NCI-H82 (cell line): Measurements from ENCODE around the gene IL17RE.
A peak's percentile ranks its signal among the peaks of the same experiment; 100 is the strongest.
"Not testable (repeated sequence)": the region's sequence is repeated elsewhere in the genome, so short reads cannot be mapped to it uniquely, and the experiment has no call there.

ENCODE experiments used
- DNase-seq: peaks from one replicate; lab custom pipeline; 2025; lab: John Stamatoyannopoulos, UW

IL17RE gene, protein sequence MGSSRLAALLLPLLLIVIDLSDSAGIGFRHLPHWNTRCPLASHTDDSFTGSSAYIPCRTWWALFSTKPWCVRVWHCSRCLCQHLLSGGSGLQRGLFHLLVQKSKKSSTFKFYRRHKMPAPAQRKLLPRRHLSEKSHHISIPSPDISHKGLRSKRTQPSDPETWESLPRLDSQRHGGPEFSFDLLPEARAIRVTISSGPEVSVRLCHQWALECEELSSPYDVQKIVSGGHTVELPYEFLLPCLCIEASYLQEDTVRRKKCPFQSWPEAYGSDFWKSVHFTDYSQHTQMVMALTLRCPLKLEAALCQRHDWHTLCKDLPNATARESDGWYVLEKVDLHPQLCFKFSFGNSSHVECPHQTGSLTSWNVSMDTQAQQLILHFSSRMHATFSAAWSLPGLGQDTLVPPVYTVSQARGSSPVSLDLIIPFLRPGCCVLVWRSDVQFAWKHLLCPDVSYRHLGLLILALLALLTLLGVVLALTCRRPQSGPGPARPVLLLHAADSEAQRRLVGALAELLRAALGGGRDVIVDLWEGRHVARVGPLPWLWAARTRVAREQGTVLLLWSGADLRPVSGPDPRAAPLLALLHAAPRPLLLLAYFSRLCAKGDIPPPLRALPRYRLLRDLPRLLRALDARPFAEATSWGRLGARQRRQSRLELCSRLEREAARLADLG

DNA sequence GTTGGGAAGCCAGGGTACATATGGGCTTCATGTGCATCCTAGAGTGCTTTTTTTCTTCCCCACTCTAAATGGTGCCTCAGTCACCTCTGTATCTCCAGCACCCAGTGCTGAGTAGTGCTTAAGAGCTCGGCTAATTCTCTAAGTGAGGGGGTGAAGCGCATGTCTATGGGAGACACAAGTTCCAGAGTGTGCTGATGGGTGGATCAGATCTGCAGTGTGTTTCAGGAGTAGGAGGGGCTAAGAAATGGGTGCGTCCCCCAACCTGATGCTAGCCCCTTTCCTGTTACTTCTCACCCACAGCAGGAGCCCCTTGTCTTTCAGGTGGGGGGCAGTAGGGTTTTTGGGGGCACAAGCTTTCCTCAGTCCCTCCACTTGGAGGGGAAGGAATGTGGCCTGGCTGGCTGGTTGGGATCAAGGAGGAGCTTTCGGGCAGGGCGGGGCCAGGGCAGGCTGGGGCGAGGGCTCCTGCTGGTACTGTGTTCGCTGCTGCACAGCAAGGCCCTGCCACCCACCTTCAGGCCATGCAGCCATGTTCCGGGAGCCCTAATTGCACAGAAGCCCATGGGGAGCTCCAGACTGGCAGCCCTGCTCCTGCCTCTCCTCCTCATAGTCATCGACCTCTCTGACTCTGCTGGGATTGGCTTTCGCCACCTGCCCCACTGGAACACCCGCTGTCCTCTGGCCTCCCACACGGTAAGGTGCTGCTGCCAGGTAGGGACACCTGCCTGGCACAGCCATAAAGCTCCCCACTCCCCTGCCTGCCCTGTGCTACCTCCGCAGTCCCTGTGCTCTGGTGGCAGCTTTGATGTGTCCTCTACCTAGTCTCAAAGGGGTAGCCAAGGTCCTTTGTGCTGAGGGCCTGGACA is at the start of gene IL17RE:
Gene IL17RE (plus strand): TSS at position 477 of the 866 bp plus-strand sequence. CDS start 85 bp downstream, at position 562.
- DNase-seq = no peak

DNA sequence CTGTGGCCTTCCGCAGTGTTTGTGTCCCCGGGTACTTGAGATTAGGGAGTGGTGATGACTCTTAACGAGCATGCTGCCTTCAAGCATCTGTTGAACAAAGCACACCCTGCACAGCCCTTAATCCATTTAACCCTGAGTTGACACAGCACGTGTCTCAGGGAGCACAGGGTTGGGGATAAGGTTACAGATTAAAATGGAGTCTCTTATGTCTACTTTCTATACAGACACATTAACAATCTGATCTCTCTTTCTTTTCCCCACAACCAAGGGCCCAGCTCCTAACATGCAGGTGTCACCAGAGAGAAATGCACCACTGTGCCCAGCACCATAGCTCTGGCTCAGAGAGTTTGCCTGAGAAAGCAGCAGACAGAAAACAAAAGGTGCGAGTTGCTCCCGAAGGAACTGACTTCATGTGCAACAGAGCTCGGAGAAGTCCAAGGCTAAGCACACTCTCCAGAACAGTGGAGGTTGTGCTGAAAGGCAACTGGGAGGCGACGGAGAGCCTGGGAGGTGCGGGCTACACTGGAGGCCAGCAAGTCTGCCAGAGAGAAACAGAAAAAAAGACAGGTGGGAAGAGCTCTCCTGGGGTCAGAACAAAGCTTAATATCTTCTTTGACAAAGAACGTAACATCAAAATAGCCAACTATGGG is 48.2 kb upstream of the IL17RE start:
- DNase-seq = peak; percentile 88

DNA sequence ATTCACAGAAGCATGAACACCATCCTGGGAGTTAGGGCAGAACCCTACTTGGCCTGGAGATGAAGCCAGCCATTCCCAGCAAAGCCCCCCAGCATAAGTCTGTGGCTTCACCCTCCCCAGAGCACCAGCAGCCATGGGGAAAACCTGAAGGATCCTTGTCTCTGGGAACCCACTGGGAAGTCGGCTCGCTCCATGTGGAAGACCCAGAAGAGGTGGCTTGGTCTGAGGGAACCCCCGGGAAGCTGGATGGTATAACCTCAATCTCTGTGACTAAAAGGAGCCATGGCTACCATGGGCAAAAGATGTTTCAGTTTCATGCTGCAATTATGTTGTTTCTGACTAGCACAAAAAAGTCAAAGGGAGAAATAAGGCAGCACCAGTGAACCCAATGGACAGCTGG is 47.1 kb upstream of the IL17RE start:
- DNase-seq = no peak

DNA sequence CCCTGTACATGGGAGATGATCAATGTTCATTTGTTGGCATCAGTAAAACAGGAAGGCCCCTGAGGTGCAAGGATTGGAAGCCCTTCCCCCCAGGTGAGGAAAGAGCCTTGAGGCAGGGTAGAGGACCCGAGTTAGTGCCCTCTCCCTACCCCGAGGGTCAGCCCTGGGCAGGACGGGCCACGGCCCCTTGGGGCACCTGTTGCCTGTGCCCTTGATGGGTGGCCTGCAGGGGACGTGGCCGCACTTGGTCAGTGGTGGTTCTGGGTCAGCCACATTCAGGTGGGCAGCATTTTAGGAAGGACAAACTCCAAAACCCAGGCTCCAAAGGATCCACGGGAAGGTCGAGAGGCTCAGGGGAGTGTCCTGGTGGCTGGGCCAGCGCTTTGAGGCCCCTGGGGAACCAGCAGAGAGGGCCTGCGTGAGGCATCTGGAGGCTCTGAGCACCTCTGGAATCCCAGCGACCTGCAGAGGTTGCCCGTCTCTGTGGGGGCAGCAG is 43.1 kb upstream of the IL17RE start:
- DNase-seq = no peak

DNA sequence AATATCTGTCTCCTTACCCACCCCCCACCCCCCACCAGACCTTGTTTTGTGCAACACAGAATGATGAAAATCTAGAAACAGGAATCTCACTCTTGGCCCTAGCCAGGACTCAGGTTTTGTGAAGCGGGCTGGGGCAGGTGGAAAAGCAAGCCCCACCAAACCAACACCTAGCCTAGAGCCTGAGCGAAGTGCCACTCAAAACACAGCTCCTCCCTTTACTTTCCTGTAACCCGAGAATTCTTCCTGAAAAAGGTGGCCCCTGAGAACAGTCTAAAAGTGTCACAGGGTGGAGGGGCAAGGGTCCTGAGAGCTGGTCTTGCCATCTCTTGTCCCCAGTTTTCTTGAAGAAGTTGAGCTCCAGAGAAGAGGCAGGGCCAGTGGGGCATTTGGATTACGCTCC is 41.4 kb upstream of the IL17RE start:
- no peak for DNase-seq

DNA sequence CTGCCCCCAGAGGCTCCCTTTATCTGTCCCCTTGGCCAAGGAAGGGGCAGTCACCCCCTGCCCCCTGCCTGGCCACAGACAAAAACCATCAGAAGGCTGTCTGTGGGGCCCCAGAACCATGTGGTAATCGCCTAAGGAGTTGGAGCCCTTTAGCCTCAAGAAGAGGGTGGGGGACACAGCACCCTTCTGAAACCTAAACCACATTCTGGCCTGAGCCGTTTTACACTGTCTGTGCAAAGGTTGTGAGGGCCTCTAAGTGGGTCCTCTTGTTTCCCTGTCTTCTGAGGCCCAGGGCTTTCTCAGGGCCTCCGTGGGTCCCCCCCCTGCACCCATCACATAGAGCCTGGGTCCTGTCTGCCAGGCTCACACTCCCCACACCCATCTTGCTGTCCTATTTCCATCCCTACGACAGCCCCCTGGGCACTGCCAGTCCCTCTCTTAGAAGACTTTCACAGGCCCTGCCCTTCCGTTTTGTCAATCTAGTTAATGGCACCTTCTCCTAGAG is 41.0 kb upstream of the IL17RE start:
- no peak for DNase-seq

DNA sequence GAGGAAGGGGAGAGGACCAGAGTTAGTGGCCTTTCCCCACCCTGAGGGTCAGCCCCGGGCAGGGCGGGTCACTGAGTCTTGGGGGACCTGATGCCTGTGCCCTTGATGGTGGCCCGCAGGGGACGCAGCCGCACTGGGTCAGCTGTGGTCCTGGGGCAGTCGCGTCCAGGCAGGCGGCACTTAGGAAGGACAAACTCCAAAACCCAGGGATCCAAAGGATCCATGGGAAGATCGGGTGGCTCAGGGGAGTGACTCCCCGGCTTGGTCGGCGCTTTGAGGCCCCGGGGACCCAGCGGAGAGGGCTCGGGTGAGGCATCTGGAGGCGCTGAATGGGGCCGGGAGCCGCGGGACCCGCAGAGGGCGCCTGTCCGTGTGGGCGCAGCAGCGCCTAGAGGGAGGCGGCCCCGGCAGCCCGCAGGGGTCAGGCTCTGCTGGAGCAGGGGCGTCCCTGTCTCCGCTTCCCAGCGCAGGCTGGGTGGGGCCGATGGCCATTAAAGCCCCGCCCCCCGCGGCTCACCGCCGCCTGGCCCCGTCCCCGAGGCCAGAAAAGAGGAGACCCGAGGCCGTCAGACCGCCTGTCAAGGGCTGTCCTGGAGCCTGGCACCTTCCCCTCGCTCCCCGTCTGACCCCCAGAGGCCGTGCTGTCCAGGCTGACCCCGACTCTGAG is 40.1 kb upstream of the IL17RE start:
- DNase-seq = no peak

DNA sequence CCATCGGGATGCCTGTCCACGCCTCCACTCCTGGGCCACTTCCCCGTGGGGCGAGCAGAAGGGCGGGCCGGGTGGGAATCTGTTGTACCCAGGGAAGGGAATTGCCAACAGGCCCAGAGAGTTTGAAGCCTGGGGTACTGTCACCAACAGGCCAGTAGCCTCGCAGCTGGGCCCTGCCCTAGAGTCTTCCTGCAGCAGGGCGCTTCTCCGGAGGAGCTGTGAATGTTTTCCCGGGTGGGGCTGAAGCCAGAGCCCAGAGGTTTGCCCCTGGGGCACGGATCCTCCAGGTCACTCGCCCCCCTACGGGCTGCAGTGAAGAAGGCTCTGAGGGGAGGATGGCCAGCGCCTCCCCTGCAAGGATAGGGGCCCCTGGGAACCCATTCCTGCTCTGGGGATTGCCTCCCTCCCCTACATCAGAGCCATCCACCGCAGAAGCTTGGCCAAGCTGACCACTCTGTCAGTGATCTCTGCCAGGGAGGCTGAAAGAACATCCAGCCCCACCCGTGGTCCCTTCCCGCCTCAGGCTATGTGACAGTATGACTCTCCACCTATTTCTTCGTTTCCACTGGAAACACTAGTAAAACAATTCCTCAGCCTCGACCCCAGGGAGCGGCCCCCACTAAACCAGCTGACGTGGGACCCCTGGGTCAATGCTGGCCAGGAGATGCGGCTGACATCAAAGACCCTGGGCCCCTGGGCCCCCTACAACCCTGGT is 39.4 kb upstream of the IL17RE start:
- no peak for DNase-seq

DNA sequence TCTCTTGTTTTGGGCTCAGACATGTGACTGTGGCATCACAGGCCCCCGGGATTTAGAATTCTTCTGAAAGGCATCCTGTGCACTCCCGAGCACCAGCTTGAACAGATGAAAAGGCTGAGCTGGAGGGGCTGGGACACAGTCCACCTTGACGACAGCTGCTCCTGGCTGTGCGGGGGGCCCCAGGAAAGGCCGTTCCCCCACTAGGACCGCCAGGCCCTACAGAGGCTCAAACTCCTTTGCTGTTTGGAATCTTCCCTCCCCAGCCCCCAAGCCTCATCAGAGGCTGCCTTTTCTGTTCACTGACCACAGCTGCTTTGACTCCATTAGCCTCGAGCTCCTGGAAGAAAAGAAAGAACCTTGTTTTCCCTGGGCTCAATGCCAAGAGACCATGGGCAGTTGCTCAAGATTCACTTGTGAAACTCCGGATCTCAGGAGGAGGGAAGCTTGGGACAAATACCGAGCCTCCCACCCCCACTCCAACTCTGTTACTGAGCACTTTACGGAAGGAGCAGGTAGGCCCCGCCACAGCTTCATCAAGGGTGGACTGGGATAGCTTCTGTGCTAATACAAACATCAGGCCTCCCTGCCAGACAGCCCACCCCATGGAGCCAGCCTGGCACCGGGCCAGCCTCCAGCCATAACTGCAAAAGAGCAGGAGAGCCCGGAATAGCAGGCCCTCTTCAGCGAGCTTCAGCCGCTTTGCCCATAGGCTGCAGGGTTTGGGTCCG is 38.3 kb upstream of the IL17RE start:
- peak; percentile 50 for DNase-seq

DNA sequence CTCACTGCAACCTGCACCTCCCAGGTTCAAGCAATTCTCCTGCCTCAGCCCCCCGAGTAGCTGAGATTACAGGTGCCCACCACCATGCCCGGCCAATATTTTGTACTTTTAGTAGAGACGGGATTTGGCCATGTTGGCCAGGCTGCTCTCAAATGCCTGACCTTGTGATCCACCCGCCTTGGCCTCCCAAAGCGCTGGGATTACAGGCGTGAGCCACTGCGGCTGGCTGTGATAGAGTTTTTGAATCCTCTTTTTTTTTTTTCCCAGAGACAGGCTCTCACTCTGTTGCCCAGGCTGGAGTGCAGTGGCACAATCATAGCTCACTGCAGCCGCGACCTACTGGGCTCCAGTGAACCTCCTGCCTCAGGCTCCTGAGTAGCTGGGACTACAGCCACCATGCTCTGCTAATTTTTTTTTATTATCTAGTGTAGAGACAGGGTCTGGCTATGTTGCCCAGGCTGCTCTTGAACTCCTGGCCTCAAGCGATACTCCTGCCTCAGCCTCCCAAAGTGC is 37.5 kb upstream of the IL17RE start:
- not testable (repeated sequence) for DNase-seq

DNA sequence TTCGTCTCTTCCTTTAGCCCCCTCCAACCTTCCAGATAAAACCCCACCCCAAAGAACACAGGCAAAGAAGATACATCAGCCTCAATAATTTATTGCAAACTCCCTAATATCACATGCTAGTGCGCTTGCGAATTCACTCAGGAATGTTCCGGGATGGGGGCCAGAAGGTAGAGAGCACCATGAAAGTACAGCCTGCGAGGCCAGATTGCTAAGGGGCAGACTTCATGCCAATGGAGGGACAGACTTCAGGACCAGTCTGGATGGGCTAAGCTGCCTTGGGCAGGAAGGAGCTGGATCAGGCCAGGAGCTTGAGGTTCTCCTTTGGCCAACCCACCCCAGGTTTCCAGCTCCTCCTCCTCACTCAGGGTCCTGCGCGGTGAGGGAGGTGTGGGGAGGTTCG is 36.0 kb upstream of the IL17RE start:
- DNase-seq = no peak

DNA sequence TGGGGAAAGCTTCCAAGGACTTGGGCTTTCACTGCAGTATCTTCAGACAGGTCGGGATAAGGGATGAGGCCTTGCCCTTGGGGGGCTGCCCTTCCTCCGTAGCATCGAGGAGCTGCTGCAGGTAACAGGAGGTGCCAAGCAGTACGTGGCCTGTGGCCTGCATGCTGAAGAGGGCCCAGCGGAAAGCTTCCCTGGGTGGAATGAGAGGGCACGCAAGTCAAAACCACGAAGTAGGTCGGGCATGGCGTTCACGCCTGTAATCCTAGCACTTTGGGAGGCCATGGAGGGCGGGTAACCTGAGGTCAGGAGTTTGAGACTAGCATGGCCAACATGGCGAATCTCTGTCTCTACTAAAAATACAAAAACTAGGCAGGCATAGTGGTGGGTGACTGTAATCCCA is 35.5 kb upstream of the IL17RE start:
- DNase-seq = no peak

DNA sequence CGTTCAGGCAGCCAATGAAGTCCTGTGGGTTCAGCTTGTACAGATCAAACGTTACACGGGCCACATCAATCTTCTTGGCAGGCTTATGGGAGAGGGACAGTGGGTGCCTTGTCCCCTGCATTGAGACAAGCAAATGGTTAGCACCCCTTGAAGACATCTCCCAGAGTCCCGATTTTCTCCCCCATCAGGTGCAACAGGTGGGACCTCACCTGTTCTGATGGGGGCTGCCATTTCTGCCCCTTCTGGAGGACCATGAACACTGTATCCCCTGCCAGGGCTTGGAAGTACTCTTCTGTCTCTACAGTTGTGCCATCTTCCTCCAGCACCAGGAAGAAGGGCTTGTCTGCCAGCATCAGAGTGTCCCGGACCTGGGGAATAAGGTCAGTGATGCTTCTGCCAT is 32.7 kb upstream of the IL17RE start:
- DNase-seq = no peak

DNA sequence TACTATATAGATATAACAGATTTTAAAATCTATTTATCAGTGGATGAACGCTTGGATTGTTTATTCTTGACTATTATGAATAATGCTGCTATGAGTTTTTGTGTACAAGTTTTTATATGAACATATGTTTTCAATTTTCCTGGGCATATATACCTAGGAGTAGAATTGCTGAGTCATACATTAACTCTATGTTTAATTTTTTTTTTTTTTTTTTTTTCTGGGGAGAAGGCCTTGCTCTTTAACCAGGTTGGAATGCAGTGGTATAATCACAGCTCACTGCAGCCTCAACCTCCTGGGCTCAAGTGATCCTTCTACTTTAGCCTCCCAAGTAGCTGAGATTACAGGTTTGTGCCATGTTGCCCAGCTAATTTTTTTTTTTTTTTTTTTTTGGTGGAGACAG is 31.7 kb upstream of the IL17RE start:
- no peak for DNase-seq

DNA sequence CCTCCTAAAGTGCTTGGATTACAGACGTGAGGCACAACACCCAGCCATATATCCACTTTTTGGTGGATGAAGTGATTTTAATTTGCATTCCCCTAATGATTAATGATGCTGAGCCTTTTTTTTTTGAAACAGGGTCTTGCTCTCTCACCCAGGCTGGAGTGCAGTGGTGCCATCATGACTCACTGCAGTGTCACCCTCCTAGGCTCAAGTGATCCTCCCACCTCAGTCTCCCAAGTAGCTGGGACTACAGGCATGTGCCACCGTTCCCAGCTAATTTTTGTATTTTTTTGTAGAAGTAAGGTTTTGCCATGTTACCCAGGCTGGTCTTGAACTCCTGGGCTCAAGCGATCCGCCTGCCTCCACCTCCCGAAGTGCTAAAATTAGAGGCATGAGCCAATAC is 30.6 kb upstream of the IL17RE start:
- DNase-seq = not testable (repeated sequence)

DNA sequence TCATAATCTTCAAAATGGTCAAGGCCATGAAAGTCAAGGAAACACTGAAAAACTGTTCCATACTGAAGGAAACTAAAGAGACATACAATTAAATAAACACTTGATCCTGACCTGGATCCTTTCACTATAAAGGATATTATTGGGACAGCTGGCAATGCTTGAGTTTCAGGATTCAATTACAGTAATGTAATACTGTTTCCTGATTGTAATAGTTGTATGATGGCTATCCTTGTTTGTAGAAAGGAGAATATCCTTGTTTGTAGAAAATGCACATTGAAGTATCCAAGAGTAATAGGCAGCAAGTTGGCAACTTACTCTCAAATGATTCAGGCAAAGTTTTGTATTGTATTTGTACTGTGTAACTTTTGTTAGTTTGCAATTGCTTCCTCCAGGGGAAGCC is 27.2 kb upstream of the IL17RE start:
- DNase-seq = no peak

DNA sequence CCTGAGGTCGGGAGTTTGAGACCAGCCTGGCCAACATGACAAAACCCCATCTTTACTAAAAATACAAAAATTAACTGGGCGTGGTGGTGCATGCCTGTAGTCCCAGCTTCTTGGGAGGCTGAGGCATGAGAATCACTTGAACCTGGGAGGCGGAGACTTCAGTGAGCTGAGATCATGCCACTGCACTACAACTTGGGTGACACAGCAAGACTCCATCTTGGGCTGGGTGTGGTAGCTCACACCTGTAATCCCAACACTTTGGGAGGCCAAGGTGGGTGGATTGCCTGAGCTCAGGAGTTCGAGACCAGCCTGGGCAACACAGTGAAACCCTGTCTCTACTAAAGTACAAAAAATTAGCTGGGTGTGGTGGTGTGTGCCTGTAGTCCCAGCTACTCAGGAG is 26.4 kb upstream of the IL17RE start:
- not testable (repeated sequence) for DNase-seq

DNA sequence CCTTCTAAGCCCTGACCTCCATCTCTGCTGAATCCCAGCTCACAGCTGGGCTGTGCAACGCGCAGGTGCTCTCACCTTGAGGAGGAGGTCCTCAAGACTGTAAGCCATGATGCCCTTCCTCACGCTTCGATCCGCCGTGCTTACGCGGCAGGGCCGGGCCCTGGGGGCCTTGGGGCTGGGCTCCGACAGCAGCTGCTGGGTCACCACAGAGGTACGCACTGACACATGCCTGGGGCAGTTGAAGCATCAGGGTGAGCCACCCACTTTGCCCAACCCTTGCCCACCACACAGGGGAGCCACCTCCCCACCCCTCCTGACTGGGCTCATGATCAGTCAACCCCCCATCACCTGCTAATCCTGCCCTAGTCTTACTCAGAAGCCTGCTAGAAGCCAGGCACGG is 25.7 kb upstream of the IL17RE start:
- no peak for DNase-seq

DNA sequence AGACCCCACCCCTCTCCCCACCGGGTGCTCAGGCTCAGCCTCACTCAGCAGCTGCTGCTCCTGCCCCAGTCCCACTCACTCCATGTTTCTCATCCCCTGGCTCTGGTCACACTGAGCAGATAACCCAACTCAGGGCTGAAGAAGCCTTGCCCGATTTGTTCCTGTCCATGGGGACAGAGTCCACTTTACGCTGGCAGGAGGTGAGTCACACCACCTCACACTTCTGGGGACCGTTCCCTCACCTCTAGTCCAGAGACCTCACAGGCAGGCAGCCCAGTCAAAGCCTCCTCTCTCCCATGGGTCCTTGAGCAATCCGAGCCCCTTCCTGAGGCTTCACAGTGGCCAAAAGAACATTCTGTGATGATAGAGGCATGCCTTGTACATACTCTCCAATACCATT is 23.9 kb upstream of the IL17RE start:
- no peak for DNase-seq
